Transverse colon (tissue), 4 donors: ENCODE measurements around the gene HSH2D. TPM values are rescaled to one million over a fixed set of nuclear protein-coding genes. Genes with fewer than 3 reads are reported as not detected.
"Not testable (repeated sequence)": the region's sequence is repeated elsewhere in the genome, so short reads cannot be mapped to it uniquely, and the experiment has no call there.

Source experiments
- DNase-seq: peaks from one replicate; pipeline ENCODE4 v3.0.0-alpha.2; 2019
- H3K27ac ChIP-seq, 4 donors: fragments of 200-600 bp; sonication (generic); 2 replicates each; pipeline ENCODE4 v1.5.1; 2016 to 2018; ENCODE audit warnings: inconsistent platforms in 4 of 4
- H3K27me3 ChIP-seq: fragments of 200-600 bp; sonication (generic); 2 replicates; pipeline ENCODE4 v1.5.1; 2017; ENCODE audit warnings: inconsistent platforms
- H3K36me3 ChIP-seq, 4 donors: fragments of 200-600 bp; sonication (generic); 2 replicates each; pipeline ENCODE4 v1.5.1; 2017 to 2019; ENCODE audit warnings: inconsistent platforms in 4 of 4
- H3K4me1 ChIP-seq, 4 donors: fragments of 200-600 bp; sonication (generic); 2 replicates each; pipeline ENCODE4 v1.5.1; 2017 to 2020; ENCODE audit warnings: inconsistent platforms in 4 of 4
- H3K4me3 ChIP-seq, 4 donors: fragments of 200-600 bp; sonication (generic); 1 replicate in 1 of 4; 2 replicates in 3 of 4; pipeline versions ENCODE4 v1.5.1 to v1.6.1; 2017 to 2019; ENCODE audit warnings: inconsistent platforms in 4 of 4
- H3K9me3 ChIP-seq, 2 donors: fragments of 200-600 bp; sonication (generic); 2 replicates each; pipeline ENCODE4 v1.5.1; 2017 to 2019; ENCODE audit warnings: inconsistent platforms in 2 of 2
- CTCF ChIP-seq, 5 experiments: fragments of 200-600 bp in 3 of 5; fragments of 450-650 bp in 2 of 5; sonication (generic) in 3 of 5; IDR thresholded peaks; 1 replicate in 2 of 5; 2 replicates in 3 of 5; pipeline ENCODE4 v1.5.1; 2016 to 2017; ENCODE audit warnings: antibody characterized with exemption in 5 of 5, inconsistent platforms in 3 of 5, mild to moderate bottlenecking in 2 of 5, moderate library complexity in 1 of 5
- EP300 ChIP-seq: sonication (generic); formaldehyde crosslinking; IDR thresholded peaks from one replicate; pipeline ENCODE4 v1.6.1; 2017; ENCODE audit warnings: antibody characterized with exemption, low read depth
- POLR2A ChIP-seq: fragments of 450-650 bp; IDR thresholded peaks from one replicate; pipeline ENCODE4 v1.6.1; 2016; ENCODE audit warnings: antibody characterized with exemption, mild to moderate bottlenecking, moderate library complexity
- POLR2AphosphoS5 ChIP-seq, 3 donors: sonication (generic); formaldehyde crosslinking; IDR thresholded peaks; one replicate each; pipeline ENCODE4 v1.6.1; 2016; ENCODE audit warnings: antibody characterized with exemption in 3 of 3
- WGBS, 2 donors: methylation state at CpG; one replicate each; pipeline ENCODE4 v1.1.5; 2018; ENCODE audit warnings: low coverage in 1 of 2; 5-methylcytosine and 5-hydroxymethylcytosine counted together
- in situ Hi-C, 4 donors: fragments of 200-750 bp; cut with MboI; loops; one replicate each; pipeline versions ENCODE4 v1.15.0 to v1.15.1; 2017; ENCODE audit warnings: low sequenced_read_pairs in 3 of 4, low pct_ligation_motif_present in 1 of 4, low pct_unique_long_range_greater_than_20kb in 1 of 4
- intact Hi-C: fragments of 100-400 bp; cut with DNase I; formaldehyde crosslinking; loops from one replicate; pipeline ENCODE4 v1.15.1; 2023; ENCODE audit warnings: low total_unique reads
- total RNA-seq, 4 donors: library from RNA; depleted of rRNA; stranded (reverse); fragments of >200 nt; gene quantifications; one replicate each; pipeline ENCODE4 v1.1.0, GENCODE V29; 2016

Gene HSH2D
- total RNA-seq, 4 donors from 2014 or later = 17.6 to 55.4 (median 30.8) TPM

GRCh38 chr19:16175954-16176353 lies 32.5 kb downstream of the HSH2D start:
- H3K27ac ChIP-seq = peak overlapping the region in 1 of 4 donors; percentile 30
- intact Hi-C loops = no loop called here
- in situ Hi-C loops = loop anchor here (5.0 to 25.0 kb wide), 4 partner anchors 131 to 539 kb away; partner anchors contain the start of gene CYP4F3 (in 3 of the 4)
- no peaks in the 10 kb centered on the region for H3K36me3 ChIP-seq
- DNase-seq = no peak
- no peak overlapping the region for H3K4me3 ChIP-seq
- H3K9me3 ChIP-seq = no peaks in the 10 kb centered on the region
- no peaks in the 10 kb centered on the region for H3K27me3 ChIP-seq
- H3K4me1 ChIP-seq = no peaks in the 10 kb centered on the region
- WGBS, 2 donors = 50 to 67% methylated on average over 2 of the region's 2 CpGs
- no peak for TF ChIP-seq CTCF (IDR thresholded peaks at IDR 0.05)
- TF ChIP-seq EP300 = no peak
- TF ChIP-seq POLR2AphosphoS5 (IDR thresholded peaks at IDR 0.05) = no peak
- TF ChIP-seq POLR2A = no peak

- H3K4me1 ChIP-seq, H3K27ac ChIP-seq, H3K4me3 ChIP-seq, H3K36me3 ChIP-seq, intact Hi-C loops, DNase-seq, H3K9me3 ChIP-seq, H3K27me3 ChIP-seq: not testable (repeated sequence)
- 78% methylated on average over 5 of the region's 5 CpGs; no CpG with 5 or more reads in 1 of the 2 donors for WGBS, 2 donors
- in situ Hi-C loops = loop anchor here (5.0 to 25.0 kb wide), 4 partner anchors 134 to 542 kb away; partner anchors contain the start of gene CYP4F3 (in 3 of the 4)
Measured at GRCh38 chr19:16178866-16179265, 35.4 kb downstream of the HSH2D start.

- Histone ChIP-seq H3K9me3 (no peaks in the 10 kb centered on the region), H3K36me3 (no peaks in the 10 kb centered on the region), H3K4me3 (no peak overlapping the region), H3K27me3 (peaks cover 3% of the 10 kb centered on the region), H3K4me1 (peaks cover 0 to 12% (median 8%) of the 10 kb centered on the region in 4 donors), H3K27ac (no peak overlapping the region)
- WGBS, 2 donors = 50 to 60% methylated on average over 4 of the region's 4 CpGs
- no peak for TF ChIP-seq POLR2A
- no peak for TF ChIP-seq CTCF (IDR thresholded peaks at IDR 0.05)
- TF ChIP-seq EP300 = no peak
- TF ChIP-seq POLR2AphosphoS5 (IDR thresholded peaks at IDR 0.05) = no peak
- no peak for DNase-seq
- in situ Hi-C loops = loop anchor here (10.0 to 25.0 kb wide), 5 partner anchors 126 to 556 kb away; partner anchors contain the start of gene CYP4F3 (in 3 of the 4)
- intact Hi-C loops = loop anchor here (5.0 to 10.0 kb wide), 2 partner anchors 138 to 556 kb away; no protein-coding TSS in a partner anchor
Measured at GRCh38 chr19:16180611-16181010, 37.1 kb downstream of the HSH2D start.

GRCh38 chr19:16184665-16185122 lies 41.2 kb downstream of the HSH2D start:
- H3K27me3 ChIP-seq = peaks cover 3% of the 10 kb centered on the region
- H3K9me3 ChIP-seq = no peaks in the 10 kb centered on the region
- H3K4me1 ChIP-seq = peaks cover 12 to 37% (median 18%) of the 10 kb centered on the region in 4 donors
- peaks cover 0 to under 1% (median 0%) of the 10 kb centered on the region in 4 donors for H3K36me3 ChIP-seq
- peak overlapping the region; percentile 33 to 92 (median 90) for H3K4me3 ChIP-seq
- DNase-seq = no peak
- intact Hi-C loops (loop anchor here (5.0 to 10.0 kb wide), 2 partner anchors 142 to 560 kb away; no protein-coding TSS in a partner anchor), in situ Hi-C loops (loop anchor here (10.0 to 25.0 kb wide), 5 partner anchors 130 to 560 kb away; partner anchors contain the start of gene CYP4F3 (in 3 of the 4))
- peak overlapping the region; percentile 76 to 92 (median 86) for H3K27ac ChIP-seq
- no peak for TF ChIP-seq CTCF (IDR thresholded peaks at IDR 0.05)
- TF ChIP-seq POLR2AphosphoS5 (IDR thresholded peaks at IDR 0.05) = no peak
- no peak for TF ChIP-seq POLR2A
- no peak for TF ChIP-seq EP300
- 8 to 40% methylated on average over 8 to 18 of the region's 18 CpGs for WGBS, 2 donors
